SK-N-MC (cell line): ENCODE measurements around the gene CAMK2G.
A peak's percentile ranks its signal among the peaks of the same experiment; 100 is the strongest.

ENCODE experiments used
- DNase-seq: peaks from one replicate; pipeline ENCODE4 v3.0.0-alpha.2; 2011; ENCODE audit warnings: low read depth, low spot score
- H3K27ac ChIP-seq: fragments of 200-600 bp; sonication (generic); 2 replicates; pipeline ENCODE4 v1.5.1; 2016; ENCODE audit warnings: mixed run types
- H3K36me3 ChIP-seq: fragments of 200-600 bp; sonication (generic); 2 replicates; pipeline ENCODE4 v1.6.1; 2017; ENCODE audit warnings: antibody characterized with exemption, low read length, mixed read lengths; ENCODE audit not compliant: insufficient read depth
- H3K4me3 ChIP-seq: fragments of 200-600 bp; sonication (generic); 2 replicates; pipeline ENCODE4 v1.5.1; 2016
- H3K9ac ChIP-seq: fragments of 200-600 bp; sonication (generic); 2 replicates; pipeline ENCODE4 v1.8.0; 2017; ENCODE audit warnings: mixed run types, mixed read lengths; ENCODE audit not compliant: insufficient read length
- H3K9me3 ChIP-seq: fragments of 200-600 bp; sonication (generic); 2 replicates; pipeline ENCODE4 v1.6.1; 2017; ENCODE audit warnings: low read depth, mild to moderate bottlenecking, antibody characterized with exemption, low read length, moderate library complexity, mixed read lengths
- EZH2 ChIP-seq: fragments of 200-600 bp; sonication (generic); IDR thresholded peaks from one replicate; pipeline ENCODE4 v1.6.1; 2017; ENCODE audit warnings: antibody characterized with exemption
- FOXP2 ChIP-seq: optimal IDR thresholded peaks from 2 replicates; pipeline ENCODE3; 2011; ENCODE audit warnings: mild to moderate bottlenecking, moderate library complexity; ENCODE audit not compliant: insufficient read depth; ENCODE audit errors: extremely low read length, control extremely low read depth
- POLR2AphosphoS5 ChIP-seq: IDR thresholded peaks from 2 replicates; pipeline ENCODE4 v1.6.1; 2012; ENCODE audit warnings: mild to moderate bottlenecking, low read depth, low read length, borderline replicate concordance

The CAMK2G gene

GRCh38 chr10:73781548-73781878, 92.8 kb downstream of the CAMK2G start:
- Histone ChIP-seq H3K27ac (peak overlapping the region; percentile 84; the same call in 1 of the 2 replicates), H3K9me3 (no peaks in the 10 kb centered on the region), H3K4me3 (peak overlapping the region; percentile 86), H3K36me3 (no peaks in the 10 kb centered on the region; the same call in 1 of the 2 replicates), H3K9ac (peak overlapping the region; percentile 87)
- DNase-seq, result no peak
- TF ChIP-seq POLR2AphosphoS5 (no peak), FOXP2 (no peak), EZH2 (no peak)

- Histone ChIP-seq H3K9me3 (no peaks in the 10 kb centered on the region), H3K4me3 (peak overlapping the region; percentile 86), H3K27ac (no peak overlapping the region), H3K36me3 (no peaks in the 10 kb centered on the region; the same call in 1 of the 2 replicates), H3K9ac (peak overlapping the region; percentile 87)
- no peak for DNase-seq
- TF ChIP-seq FOXP2 (no peak), POLR2AphosphoS5 (no peak), EZH2 (no peak)
Observed at GRCh38 chr10:73780966-73781365, 93.4 kb downstream of the CAMK2G start.

GRCh38 chr10:73780301-73780700, 94.1 kb downstream of the CAMK2G start:
- H3K4me3 ChIP-seq, result peak overlapping the region; percentile 86
- DNase-seq, result no peak
- no peaks in the 10 kb centered on the region; the same call in 1 of the 2 replicates for H3K36me3 ChIP-seq
- no peaks in the 10 kb centered on the region for H3K9me3 ChIP-seq
- H3K9ac ChIP-seq, result no peak overlapping the region
- TF ChIP-seq FOXP2 (no peak), EZH2 (no peak), POLR2AphosphoS5 (no peak)
- H3K27ac ChIP-seq, result no peak overlapping the region

- DNase-seq, result no peak
- no peak overlapping the region for H3K27ac ChIP-seq
- no peaks in the 10 kb centered on the region for H3K9me3 ChIP-seq
- H3K4me3 ChIP-seq, result no peak overlapping the region
- H3K9ac ChIP-seq, result no peak overlapping the region
- H3K36me3 ChIP-seq, result no peaks in the 10 kb centered on the region; the same call in 1 of the 2 replicates
- TF ChIP-seq EZH2 (no peak), POLR2AphosphoS5 (no peak), FOXP2 (no peak)
Observed at GRCh38 chr10:73779539-73780197, 94.7 kb downstream of the CAMK2G start.

- DNase-seq, result no peak
- TF ChIP-seq POLR2AphosphoS5 (no peak), EZH2 (no peak), FOXP2 (no peak)
- no peaks in the 10 kb centered on the region for H3K9me3 ChIP-seq
- no peak overlapping the region for H3K4me3 ChIP-seq
- no peaks in the 10 kb centered on the region; the same call in 1 of the 2 replicates for H3K36me3 ChIP-seq
- no peak overlapping the region for H3K9ac ChIP-seq
- H3K27ac ChIP-seq, result no peak overlapping the region
Observed at GRCh38 chr10:73779018-73779417, 95.3 kb downstream of the CAMK2G start.

- TF ChIP-seq FOXP2, result no peak
- TF ChIP-seq POLR2AphosphoS5, result no peak
- no peak for TF ChIP-seq EZH2
- Histone ChIP-seq H3K9me3 (no peaks in the 10 kb centered on the region), H3K27ac (no peak overlapping the region), H3K9ac (no peak overlapping the region), H3K36me3 (no peaks in the 10 kb centered on the region; the same call in 1 of the 2 replicates), H3K4me3 (no peak overlapping the region)
- DNase-seq, result no peak
Observed at GRCh38 chr10:73774637-73775036, 99.7 kb downstream of the CAMK2G start.

- Histone ChIP-seq H3K9ac (peak overlapping the region; percentile 65), H3K27ac (no peak overlapping the region), H3K9me3 (no peaks in the 10 kb centered on the region), H3K4me3 (peak overlapping the region; percentile 82), H3K36me3 (no peaks in the 10 kb centered on the region; the same call in 1 of the 2 replicates)
- DNase-seq, result no peak
- TF ChIP-seq FOXP2, result no peak
Observed at GRCh38 chr10:73773152-73773879, 101.0 kb downstream of the CAMK2G start.

DNA sequence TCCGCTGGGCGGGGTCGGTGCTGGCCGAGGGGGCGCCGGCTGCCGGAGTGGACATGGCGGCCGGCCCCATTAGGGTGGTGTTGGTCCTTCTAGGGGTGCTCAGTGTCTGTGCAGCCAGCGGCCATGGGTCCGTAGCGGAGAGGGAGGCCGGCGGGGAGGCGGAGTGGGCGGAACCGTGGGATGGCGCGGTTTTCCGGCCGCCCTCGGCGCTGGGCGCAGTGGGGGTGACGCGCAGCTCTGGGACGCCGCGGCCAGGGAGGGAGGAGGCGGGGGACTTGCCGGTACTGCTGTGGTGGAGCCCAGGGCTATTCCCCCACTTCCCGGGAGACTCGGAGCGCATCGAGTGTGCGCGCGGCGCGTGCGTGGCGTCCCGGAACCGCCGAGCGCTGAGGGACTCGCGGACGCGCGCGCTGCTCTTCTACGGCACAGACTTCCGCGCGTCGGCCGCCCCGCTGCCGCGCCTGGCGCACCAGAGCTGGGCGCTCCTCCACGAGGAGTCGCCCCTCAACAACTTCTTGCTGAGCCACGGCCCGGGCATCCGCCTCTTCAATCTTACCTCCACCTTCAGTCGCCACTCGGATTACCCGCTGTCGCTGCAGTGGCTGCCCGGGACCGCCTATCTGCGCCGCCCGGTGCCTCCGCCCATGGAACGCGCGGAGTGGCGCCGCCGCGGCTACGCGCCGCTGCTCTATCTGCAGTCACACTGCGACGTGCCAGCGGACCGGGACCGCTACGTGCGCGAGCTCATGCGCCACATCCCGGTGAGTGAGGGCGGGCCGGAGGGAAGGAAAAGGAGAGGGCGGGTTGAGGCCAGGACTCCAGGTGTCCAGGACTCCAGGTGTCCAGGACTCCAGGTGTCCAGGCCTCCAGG, 101.8 kb downstream of the CAMK2G start:
- H3K9ac ChIP-seq, result peak overlapping the region; percentile 65
- TF ChIP-seq EZH2 (no peak), FOXP2 (no peak), POLR2AphosphoS5 (peak; percentile 38; the same call in 1 of the 2 replicates)
- no peaks in the 10 kb centered on the region; the same call in 1 of the 2 replicates for H3K36me3 ChIP-seq
- DNase-seq, result no peak
- H3K4me3 ChIP-seq, result peak overlapping the region; percentile 82
- 0 out of 2 replicates have a peak overlapping the region, but pooled peaks have one; percentile 31 for H3K27ac ChIP-seq
- H3K9me3 ChIP-seq, result no peaks in the 10 kb centered on the region
